Measurements from ENCODE around the gene ARV1.

ARV1 gene

DNA sequence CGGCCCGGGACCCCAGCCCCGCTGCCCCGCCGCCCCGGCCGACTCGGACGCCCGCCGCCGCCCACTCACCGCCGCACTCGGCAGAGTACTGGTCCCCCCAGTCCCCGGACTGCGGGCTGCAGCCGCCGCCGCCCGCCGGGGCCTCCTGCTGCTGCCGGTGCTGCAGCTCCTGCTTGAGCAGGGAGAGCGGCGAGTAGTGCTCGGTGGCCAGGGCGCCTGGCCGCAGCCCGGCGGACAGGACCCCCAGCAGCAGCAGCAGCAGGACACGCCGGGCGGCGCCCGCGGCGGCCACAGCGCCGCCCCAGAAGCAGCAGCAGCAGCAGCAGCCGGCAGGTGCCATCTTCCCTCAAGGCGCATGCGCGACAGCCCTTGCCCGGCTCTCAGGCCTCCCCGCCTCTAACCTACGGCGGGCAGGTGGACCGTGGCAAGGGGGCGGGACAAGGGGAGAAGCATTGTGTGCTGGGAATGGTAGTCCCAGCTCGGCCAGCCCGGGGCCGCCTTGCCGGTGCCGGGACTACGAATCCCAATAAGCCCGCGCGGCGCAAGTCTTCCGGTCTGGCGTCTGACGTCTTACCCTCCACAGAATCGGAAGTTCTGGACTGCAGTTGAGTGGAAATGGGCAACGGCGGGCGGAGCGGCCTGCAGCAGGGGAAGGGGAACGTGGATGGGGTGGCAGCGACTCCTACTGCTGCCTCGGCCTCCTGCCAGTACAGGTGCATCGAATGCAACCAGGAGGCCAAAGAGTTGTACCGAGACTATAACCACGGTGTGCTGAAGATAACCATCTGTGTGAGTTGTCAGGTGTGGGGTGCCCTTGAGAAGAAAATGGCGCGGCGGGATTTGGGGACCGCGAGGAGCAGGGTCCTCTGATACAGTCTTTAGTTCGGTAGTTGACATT, at the start of gene ARV1, which contains the start of gene TTC13:
ARV1 (plus strand) TSS at position 604 of the 898 bp plus-strand sequence; CDS start at position 616, 12 bp downstream.
TTC13 (minus strand) TSS at position 371 of the 898 bp plus-strand sequence; CDS start at position 340, 31 bp downstream.
- in situ Hi-C loops (cut with HindIII; ENCODE audit: low sequenced_read_pairs) = no loop called here

DNA sequence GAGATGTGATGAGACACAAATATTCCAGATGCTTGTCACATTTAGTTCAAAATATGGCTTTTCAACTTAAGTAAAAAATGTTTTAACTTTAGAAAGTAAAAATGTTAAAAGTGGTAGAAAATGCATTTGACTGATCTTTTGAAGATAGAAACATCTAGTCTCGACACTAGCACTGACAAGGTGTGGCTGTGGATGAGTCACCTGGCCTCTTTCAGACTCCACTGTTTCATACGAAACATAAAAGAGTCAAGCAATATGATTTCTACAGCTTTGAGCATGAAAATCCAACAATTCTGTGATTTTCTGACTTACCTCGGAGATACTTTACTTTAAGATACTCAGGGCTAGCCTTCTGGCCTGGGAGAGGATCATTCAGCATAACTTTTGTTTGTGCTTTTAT, 47.9 kb upstream of the ARV1 start:
- in situ Hi-C loops (cut with HindIII; ENCODE audit: low sequenced_read_pairs) = no loop called here

DNA sequence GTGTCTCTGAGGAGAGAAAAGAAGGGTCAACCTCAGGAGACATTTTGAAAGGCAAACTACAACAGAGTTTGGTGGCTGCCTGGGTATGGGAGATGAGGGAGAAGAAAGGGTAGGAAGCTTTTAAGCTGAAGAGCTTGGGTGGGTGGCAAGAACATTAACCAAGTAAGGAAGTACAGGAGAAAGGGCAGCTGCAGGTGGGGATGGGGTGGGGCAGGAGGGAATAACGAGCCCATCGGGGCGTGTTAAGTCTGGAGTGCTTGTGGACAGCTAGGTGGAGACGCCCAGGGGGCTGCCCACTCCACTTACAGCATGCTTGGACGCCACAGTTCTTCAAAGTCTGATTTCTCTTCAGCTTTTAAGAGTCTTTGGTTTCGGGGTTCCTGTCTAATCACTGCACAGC, 43.0 kb upstream of the ARV1 start:
- in situ Hi-C loops (cut with HindIII; ENCODE audit: low sequenced_read_pairs) = no loop called here

DNA sequence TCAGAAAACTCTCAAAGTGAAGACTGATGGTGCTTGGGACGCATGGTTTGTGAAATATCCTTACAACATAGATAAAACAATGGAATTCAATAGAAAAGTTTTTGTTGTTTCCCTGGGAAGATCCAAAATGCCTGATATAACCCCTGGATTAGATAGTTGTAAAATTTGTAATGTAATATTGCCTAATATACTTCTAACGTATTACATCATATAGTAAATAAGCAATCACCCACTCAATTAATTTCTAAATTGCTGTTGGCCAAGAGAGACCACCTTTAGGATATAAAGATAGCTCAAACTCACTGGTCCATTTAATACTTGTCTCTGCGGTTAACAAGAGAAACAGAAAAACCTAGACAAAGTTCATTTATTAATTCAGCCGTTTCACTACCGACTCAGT, 42.4 kb upstream of the ARV1 start:
- in situ Hi-C loops (cut with HindIII; ENCODE audit: low sequenced_read_pairs) = no loop called here

DNA sequence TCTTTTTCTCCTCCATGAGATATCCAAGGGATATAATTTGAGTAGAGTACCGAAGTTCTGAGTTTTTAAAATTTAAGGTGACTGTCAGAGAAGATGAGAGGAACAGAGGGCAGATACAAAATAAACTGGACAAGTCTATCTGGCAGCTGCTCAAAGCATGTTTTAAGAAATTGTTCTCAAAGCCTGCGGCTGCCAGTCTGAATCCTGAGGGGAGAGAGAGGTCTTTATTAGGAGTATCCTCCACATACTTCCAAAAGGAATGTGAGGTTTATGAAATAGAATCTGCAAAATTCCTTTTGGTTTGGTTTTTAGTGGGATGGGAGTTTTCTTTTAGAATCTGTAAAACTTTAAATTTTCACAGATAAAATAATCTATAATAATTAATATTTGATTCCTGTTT, 41.5 kb upstream of the ARV1 start:
- in situ Hi-C loops (cut with HindIII; ENCODE audit: low sequenced_read_pairs) = no loop called here

DNA sequence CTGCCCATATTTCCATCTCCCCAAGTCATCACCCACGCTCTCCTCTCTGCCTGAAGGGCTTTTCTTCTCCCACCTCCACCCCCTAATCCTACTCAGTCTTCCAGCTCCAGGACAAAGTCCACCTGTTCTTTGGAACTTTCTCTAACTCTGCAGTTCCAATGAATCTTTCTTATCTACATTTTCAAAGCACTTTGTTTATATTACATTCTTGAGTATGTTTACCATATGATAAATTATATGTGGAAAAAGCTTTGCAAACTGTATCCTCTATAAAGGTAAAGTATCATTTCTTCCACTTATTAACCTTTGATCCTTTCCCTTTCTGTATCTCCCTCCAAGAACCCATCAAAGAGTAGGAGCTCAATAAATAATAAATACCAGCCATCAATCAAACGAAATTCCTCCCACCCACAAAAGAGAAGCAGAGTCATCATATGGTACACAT, 39.9 kb upstream of the ARV1 start:
- in situ Hi-C loops (cut with HindIII; ENCODE audit: low sequenced_read_pairs) = no loop called here

DNA sequence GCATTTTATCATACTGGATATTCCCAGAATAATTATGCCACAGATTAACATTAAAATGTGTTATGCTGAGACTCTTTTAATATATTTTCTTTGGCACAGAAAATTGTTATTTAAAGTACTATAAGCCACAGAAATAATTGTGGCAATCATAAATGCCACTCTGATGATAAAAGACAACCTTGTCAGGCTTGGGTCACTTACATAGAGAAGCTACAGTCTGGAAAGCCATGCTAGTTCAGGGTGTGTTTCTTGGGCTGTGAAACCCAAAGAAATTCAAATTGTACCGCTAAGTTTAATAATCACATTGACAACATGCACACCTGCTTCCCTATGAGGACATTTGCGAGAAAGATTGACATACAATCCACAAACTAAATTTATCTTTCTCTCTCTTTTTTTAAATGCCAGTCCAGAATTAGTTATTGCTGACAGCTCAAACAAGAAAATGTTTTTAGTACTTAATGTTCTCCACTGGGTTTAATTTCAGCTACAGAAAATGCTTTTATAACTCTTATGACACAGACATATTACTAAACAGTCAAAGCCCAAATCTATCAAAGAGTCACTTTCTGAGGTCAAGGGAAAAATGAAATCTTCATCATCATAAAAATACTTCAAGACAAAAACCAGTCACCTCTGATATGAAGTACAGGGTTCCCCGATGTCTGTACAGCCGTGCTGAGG, 38.9 kb upstream of the ARV1 start:
- in situ Hi-C loops (cut with HindIII; ENCODE audit: low sequenced_read_pairs) = no loop called here

DNA sequence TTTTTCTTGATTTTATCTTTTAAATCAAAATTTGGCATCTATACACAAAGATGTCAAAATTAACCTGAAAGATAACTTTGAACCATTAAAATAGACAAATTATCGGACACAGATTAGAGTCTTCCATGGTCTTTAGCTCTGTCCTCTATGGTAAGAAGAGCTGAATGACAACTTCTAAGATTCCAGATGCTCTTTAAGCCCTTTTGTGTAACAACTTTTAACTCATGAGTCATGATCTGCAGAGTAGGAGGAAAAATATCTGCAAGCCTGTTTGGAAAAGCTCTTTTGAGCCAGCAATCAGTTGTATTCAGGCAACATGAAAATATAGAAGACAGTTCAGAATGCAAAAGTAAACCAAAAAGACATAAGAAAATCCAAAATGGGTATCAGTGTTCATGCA, 38.0 kb upstream of the ARV1 start:
- in situ Hi-C loops (cut with HindIII; ENCODE audit: low sequenced_read_pairs) = no loop called here

DNA sequence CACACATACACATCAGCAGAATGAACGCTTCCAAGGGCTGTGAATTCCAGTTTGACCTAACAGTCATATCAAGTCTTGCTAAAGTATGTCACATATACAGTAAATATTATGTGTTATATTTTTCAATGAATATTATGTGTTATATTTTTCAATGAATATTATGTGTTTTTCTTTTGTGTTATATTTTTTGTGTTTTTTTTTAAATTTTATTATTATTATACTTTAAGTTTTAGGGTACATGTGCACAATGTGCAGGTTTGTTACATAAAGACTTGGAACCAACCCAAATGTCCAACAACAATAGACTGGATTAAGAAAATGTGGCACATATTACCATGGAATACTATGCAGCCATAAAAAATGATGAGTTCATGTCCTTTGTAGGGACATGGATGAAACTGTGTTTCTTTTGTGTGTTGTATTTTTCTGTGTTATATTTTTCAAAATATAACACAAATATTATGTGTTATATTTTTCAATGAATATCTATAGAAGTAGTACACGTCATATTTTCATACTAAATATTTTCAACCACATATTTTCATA, 35.8 kb upstream of the ARV1 start:
- in situ Hi-C loops (cut with HindIII; ENCODE audit: low sequenced_read_pairs) = no loop called here

DNA sequence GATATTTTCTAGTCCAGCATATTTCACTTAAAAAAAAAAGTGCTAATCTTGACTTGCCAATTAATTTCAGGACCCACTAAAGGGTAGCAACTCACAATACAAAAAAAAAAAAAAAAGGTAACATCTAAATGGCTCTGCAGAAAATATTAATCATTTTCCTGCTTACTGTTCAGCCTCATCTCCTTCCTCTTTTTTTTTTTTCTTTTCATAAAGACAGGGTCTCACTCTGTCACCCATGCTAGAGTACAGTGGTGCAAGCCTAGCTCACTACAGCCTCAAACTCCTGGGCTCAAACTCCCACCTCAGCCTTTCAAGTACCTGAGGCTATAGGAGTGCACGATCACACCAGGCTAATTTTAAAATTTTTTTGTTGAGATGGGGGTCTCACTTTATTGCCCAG, 30.6 kb upstream of the ARV1 start:
- in situ Hi-C loops (cut with HindIII; ENCODE audit: low sequenced_read_pairs) = no loop called here

DNA sequence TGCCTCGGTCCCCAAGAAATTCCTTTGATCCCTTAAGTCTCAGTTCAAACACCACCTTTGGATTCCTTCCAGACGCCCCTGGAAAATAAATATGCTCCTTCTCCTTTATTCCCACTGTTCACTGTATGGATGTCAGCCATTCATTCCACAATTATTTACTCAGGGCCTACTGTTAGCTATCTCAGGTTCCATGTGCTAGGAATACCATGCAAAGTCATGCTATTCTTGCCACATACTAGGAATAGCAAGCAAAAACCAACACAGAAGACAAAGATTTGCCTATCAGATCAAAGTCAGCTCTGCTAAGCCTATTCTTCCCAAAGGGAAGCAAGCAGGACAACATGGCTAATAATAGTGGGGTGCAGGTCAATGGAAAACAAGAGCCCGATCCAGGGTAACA, 30.0 kb upstream of the ARV1 start:
- in situ Hi-C loops (cut with HindIII; ENCODE audit: low sequenced_read_pairs) = no loop called here

DNA sequence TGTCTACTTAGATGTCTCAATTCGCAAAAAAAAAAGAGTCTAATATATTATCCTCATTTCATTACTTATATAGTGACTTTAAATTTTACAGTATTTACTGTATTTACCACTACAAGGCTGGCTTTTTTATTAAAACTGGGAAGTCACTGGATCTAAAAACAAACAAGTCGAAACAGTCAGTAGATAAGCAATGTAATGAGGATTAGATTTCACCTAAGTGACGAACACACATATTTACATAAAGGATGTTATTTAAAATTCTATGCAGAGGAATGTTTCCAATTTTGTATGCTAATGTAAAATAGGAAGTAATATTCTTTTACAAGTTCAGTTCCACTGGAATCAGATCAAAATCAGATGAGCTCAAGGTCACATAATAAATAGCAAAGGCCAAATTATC, 28.5 kb upstream of the ARV1 start:
- in situ Hi-C loops (cut with HindIII; ENCODE audit: low sequenced_read_pairs) = no loop called here

DNA sequence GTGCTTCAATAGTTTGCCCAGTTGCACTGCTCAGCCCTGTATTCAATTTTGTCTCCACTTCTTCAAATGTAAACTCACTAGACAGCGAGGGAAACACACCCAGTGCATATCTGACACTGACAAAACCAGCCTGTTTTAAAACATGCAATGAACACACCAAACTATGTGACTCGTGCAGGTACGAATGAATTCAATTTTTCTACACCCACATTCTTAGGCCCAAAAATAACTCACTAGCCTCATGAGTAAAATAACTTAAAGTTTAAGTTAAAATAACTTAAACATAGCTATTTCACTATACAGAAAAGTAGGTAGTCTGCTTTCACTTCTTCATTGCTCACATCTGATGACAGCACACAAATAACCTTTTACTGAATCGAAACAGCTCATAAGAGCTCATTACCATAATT, 21.3 kb upstream of the ARV1 start:
- in situ Hi-C loops (cut with HindIII; ENCODE audit: low sequenced_read_pairs) = no loop called here

DNA sequence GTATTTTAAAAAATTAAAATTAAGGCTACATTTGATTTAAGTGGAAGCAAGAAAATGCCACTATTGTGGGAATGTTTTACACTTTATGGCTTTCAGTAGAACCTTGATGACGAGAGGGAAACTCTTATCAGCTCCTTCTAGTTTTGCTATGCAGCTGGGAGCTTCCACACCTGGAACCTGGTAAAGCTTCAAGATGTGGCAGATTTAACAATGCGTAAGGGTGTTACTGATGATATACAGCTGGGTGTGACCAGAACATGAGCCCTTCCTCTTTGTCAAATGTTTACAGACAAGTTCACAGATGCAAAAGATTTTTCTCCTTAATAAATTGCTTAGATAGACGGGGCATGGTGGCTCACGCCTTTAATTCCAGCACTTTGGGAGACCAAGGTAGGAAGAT, 20.5 kb upstream of the ARV1 start:
- in situ Hi-C loops (cut with HindIII; ENCODE audit: low sequenced_read_pairs) = no loop called here

DNA sequence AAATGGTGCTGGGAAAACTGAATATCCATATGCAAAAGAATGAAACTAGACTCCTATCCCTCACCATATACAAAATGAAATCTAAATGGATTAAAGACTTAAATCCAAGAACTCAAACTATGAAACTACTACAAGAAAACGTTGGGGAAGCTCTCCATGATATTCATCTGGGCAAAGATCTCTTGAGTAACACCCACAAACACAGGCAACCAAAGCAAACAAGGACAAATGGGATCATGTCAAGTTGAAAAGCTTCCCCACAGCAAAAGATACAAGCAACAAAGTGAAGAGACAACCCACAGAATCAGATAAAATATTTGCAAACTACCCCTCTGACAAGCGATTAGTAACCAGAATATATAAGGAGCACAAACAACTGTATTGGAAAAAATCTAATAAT, 14.0 kb upstream of the ARV1 start:
- in situ Hi-C loops (cut with HindIII; ENCODE audit: low sequenced_read_pairs) = no loop called here

DNA sequence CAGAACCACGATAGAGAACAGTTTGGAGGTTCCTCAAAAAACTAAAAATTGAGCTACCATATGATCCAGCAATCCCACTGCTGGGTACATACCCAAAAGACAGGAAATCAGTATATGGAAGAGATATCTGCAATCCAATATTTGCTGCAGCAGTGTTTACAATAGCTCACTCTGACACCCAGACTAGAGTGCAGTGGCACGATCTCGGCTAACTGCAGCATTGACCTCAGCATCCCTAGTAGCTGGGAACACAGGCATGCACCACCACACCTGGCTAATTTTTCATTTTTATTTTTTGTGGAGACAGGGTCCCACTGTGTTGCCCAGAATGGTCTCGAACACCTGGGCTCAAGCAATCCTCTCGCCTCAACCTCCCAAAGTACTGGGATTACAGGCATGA, 13.4 kb upstream of the ARV1 start:
- in situ Hi-C loops (cut with HindIII; ENCODE audit: low sequenced_read_pairs) = no loop called here

DNA sequence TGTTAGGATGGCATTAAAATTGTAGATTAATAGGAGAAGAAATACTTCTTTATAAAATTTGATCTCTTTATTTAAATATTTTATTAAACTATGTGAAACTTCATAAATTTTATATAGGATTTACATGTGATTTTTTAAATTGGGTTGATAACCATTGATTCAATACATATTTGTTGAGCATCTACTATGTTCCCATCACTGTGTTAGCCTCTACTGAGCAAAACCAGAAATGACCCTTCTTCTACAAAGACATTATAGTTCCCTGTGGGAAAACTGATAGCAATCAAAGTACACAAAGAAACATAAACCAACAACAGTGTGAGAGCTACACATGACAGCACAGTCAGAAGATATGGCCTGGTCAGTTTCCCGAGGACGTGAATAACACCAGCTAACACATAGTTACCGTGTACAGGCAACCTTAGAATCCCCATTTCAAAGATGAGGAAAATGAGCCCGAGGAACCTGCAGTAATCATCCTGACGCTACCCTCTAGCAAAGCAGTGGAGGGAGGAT, 12.5 kb upstream of the ARV1 start:
- in situ Hi-C loops (cut with HindIII; ENCODE audit: low sequenced_read_pairs) = no loop called here

DNA sequence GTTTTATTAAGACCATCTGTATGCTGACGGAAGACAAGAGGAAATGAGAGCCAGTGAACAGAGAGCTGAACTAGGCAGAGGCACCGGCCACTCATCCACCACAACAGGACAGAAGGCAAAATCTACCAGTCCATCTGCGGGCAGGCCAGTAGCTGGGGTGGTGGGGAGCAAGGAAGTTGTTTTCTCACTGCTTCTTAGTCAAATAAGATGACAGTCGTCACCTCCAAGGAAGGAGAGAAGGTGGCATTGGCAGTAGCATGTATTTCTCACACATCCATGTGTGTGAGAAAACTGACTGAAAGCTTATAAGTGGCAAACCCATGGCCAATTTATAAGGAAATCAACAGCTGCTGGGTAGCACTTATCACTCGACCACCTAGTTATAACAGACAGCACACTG, 8.5 kb upstream of the ARV1 start:
- in situ Hi-C loops (cut with HindIII; ENCODE audit: low sequenced_read_pairs) = no loop called here

DNA sequence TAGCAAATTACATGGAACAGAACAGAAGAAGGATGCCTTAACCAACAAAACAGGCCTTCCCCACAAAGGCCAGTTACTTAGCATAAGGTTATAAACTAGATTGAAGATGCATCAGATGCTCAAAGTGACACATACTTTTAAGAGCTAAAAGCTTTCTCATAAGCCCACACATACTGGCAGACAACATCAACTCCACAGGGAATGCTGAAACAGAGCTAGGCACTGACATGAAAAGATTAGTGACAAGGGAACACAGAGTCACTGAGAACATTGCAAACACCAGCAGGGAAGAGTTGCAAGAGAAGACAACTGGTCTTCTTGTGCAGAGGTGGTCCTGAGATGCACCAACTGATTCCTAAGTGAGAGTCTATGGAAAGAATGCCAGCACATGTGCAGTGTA, 7.1 kb upstream of the ARV1 start:
- in situ Hi-C loops (cut with HindIII; ENCODE audit: low sequenced_read_pairs) = no loop called here

DNA sequence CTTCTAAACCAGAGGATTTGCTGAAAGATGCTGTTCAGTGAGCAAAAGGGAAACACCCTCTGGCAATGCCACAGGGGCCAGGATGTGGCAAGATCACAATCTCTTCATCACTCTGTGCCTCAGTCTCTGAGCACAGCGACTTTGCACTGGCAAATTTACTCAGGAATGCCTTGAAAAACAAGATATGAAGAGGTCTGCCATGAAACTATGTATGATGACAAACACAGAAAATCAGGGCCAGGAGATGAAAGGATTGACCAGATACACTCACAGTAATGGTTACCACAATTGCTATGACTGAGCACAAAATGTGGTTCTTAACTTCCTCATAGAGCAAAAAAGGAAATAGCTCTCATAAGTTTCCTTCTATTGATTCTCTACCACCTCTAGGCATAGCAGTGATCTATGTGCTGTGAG, 6.0 kb upstream of the ARV1 start:
- in situ Hi-C loops (cut with HindIII; ENCODE audit: low sequenced_read_pairs) = no loop called here

DNA sequence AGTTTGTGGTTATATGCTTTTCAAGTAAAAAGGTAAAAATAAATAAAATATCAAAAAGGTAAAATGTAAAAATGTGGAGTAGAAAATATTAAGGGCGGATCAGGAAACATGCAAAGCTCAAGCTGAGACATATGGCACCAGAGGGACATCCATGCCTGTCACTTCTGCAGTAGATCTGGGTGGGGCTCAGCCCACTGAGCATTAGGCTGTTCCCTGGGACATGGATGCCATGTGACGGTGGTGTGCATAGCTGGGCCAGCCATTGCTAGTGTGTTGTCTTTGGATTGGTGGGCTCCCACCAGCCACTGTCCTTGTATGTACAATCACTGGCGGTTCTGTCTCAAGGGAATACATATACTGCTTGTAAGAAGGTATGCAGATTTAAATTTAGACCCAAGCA, 3.3 kb upstream of the ARV1 start:
- in situ Hi-C loops (cut with HindIII; ENCODE audit: low sequenced_read_pairs) = no loop called here

DNA sequence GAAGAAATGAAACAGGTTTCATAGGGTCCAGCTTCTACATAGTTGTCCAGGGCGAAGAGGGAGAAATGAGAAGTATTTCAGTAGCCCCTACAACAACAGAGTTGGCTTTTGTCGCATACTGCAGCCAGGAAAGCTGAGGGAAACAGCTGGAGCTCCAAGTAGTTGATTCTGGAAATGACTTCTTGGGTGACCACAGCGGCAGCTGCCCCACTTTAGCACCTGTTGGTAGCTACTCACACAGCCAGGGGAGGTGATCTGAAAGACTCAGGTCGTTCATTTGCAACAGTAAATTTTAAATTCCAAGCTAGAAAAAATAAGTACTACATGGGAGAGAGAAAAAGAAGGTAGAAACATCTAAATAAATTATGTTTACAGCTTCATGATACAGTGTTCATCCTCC, 2.5 kb upstream of the ARV1 start:
- in situ Hi-C loops (cut with HindIII; ENCODE audit: low sequenced_read_pairs) = no loop called here

All from DLD1 (cell line).